ENCODE measurements around the gene COL4A5. TPM values are rescaled to one million over a fixed set of nuclear protein-coding genes. Genes with fewer than 3 reads are reported as not detected.

The COL4A5 gene
- 7.9 TPM for polyA plus RNA-seq (2012; ENCODE audit: insufficient read length, low read depth)

DNA sequence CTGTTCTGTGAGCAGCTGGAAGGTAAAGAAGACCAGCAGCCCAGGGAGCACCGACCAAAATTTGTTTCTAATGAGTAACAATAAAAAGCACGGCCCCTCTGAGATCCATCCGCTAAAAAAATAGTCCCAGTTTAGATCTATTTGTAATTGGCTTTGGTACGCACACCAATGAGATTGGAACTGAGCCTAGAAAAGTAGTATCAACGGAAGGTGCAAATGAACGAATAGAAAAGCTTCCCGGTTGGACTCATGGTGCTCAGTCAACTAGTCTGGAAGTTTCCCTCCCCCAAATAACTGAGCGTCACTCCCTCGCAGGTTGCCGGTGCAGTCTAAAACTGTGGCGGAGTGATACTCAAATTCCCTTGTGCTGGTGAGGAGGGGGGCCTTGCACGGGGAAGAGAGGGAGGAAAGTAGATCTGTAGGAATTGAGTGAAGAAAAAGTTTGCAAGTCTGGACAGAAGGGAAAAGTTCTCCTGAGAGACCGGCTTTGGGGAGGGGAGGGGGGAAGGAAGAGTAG lies at the start of gene COL4A5:
Gene COL4A5, plus strand, starts transcription at position 413 of the 517 bp plus-strand sequence. CDS start 288 bp downstream, outside the sequence.
- no peak for TF ChIP-seq FOXP2 (optimal IDR thresholded peaks at IDR 0.05; ENCODE audit: borderline replicate concordance, extremely low read depth, extremely low read length, insufficient read depth)
- no peak for TF ChIP-seq REST (IDR thresholded peaks at IDR 0.05; ENCODE audit: insufficient read depth in 1 of 2, low read depth in 2 of 2, low read length in 2 of 2)
- 0 out of 2 replicates have a peak, but pooled peaks have one; percentile 29 for TF ChIP-seq POLR2AphosphoS5 (IDR thresholded peaks at IDR 0.05; ENCODE audit: low read depth, low read length)
- TF ChIP-seq SIN3A (IDR thresholded peaks at IDR 0.05; ENCODE audit: borderline replicate concordance, insufficient read depth, low read length): no peak
- 0 out of 2 replicates have a peak, but pooled peaks have one; percentile 22 for TF ChIP-seq TAF1 (IDR thresholded peaks at IDR 0.05; ENCODE audit: borderline replicate concordance, insufficient read depth, low read length)

DNA sequence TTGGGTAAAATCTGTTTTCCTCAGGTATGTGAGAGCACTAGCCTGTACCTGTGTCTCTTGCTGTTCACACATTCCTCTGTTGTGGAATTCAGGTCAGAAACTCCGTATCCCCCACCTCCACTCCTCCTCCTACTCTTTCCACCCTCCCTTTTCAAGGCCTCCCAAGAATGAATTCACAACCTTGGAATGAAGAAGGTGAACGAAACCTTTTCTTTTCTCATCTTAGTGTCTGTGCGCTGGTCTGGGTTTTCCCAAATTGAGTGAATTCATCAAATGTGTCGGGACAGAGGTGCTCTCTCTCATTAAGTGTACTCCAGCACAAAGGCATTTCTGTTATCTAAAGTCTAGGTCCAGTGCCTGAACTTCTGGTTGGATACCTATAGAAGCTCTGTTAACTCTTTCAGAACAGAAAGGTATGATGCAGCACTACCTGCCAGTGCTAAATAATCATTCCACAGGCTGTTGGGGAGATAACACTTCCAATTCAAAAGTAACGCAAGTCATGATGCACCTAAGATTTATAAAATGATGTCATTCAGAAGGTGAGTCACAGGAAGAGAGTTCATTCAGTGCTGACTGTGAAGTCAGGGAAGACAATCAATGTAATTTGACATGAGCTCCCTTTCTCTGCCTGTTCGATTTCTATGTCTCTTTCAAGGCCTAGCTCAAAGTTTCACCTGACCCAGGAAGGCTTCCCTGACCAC lies 43.3 kb upstream of the COL4A5 start:
- no peak for TF ChIP-seq SIN3A (IDR thresholded peaks at IDR 0.05; ENCODE audit: borderline replicate concordance, insufficient read depth, low read length)
- TF ChIP-seq FOXP2 (optimal IDR thresholded peaks at IDR 0.05; ENCODE audit: borderline replicate concordance, extremely low read depth, extremely low read length, insufficient read depth): no peak

- TF ChIP-seq POLR2AphosphoS5 (IDR thresholded peaks at IDR 0.05; ENCODE audit: low read depth, low read length) (no peak), REST (IDR thresholded peaks at IDR 0.05; ENCODE audit: insufficient read depth in 1 of 2, low read depth in 2 of 2, low read length in 2 of 2) (no peak), SIN3A (IDR thresholded peaks at IDR 0.05; ENCODE audit: borderline replicate concordance, insufficient read depth, low read length) (no peak), TAF1 (IDR thresholded peaks at IDR 0.05; ENCODE audit: borderline replicate concordance, insufficient read depth, low read length) (no peak), FOXP2 (optimal IDR thresholded peaks at IDR 0.05; ENCODE audit: borderline replicate concordance, extremely low read depth, extremely low read length, insufficient read depth) (no peak)
These were observed 42.7 kb upstream of the COL4A5 start for GRCh38 chrX:108396986-108397385.

GRCh38 chrX:108397627-108398391 lies 41.8 kb upstream of the COL4A5 start:
- no peak for TF ChIP-seq TAF1 (IDR thresholded peaks at IDR 0.05; ENCODE audit: borderline replicate concordance, insufficient read depth, low read length)
- no peak for TF ChIP-seq POLR2AphosphoS5 (IDR thresholded peaks at IDR 0.05; ENCODE audit: low read depth, low read length)
- TF ChIP-seq REST (IDR thresholded peaks at IDR 0.05; ENCODE audit: insufficient read depth in 1 of 2, low read depth in 2 of 2, low read length in 2 of 2): no peak
- TF ChIP-seq SIN3A (IDR thresholded peaks at IDR 0.05; ENCODE audit: borderline replicate concordance, insufficient read depth, low read length): no peak
- no peak for TF ChIP-seq FOXP2 (optimal IDR thresholded peaks at IDR 0.05; ENCODE audit: borderline replicate concordance, extremely low read depth, extremely low read length, insufficient read depth)

DNA sequence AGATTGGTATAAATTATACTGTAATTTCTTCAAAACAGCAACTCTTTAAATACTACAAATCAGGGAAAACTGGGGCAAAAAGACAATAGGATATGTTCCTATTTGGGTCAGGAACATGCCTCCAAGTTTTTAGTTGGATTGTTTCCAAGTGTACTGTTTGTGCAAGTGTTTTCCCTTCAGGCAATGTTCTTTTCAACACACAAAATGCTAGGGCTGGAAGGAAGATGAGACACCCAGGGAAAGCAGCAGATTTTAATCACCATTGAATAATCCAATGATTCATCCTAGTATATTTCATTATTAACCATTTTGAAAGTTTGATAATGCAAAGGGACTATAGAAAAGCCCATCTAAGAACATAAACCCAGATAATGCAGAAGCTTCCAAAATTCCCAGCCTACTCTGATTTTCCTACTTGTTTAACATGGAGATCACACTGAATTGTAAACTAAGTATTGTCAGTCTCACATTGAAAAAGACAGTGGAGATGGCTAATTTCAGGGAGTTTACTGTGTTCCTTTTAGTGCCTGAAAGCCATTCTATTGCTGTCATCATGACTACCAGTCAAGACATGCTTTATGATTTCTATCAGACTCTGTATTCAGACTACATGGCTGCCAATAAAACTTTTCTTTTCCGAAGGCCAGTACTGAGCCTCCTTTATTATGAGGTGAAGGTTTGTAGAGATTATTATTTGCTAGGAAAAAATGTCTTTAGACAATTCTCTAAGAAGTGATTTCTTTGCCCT lies 40.0 kb upstream of the COL4A5 start:
- TF ChIP-seq FOXP2 (optimal IDR thresholded peaks at IDR 0.05; ENCODE audit: borderline replicate concordance, extremely low read depth, extremely low read length, insufficient read depth): no peak
- TF ChIP-seq TAF1 (IDR thresholded peaks at IDR 0.05; ENCODE audit: borderline replicate concordance, insufficient read depth, low read length): no peak
- TF ChIP-seq REST (IDR thresholded peaks at IDR 0.05; ENCODE audit: insufficient read depth in 1 of 2, low read depth in 2 of 2, low read length in 2 of 2): no peak
- no peak for TF ChIP-seq SIN3A (IDR thresholded peaks at IDR 0.05; ENCODE audit: borderline replicate concordance, insufficient read depth, low read length)
- no peak for TF ChIP-seq POLR2AphosphoS5 (IDR thresholded peaks at IDR 0.05; ENCODE audit: low read depth, low read length)
